ENCODE results near the gene LSM12. TPM values are rescaled to one million over a fixed set of nuclear protein-coding genes. Genes with fewer than 3 reads are reported as not detected.

Gene LSM12
- total RNA-seq, 4 donors from 2014 or later, result 27.3 to 44.3 (median 36.9) TPM

DNA sequence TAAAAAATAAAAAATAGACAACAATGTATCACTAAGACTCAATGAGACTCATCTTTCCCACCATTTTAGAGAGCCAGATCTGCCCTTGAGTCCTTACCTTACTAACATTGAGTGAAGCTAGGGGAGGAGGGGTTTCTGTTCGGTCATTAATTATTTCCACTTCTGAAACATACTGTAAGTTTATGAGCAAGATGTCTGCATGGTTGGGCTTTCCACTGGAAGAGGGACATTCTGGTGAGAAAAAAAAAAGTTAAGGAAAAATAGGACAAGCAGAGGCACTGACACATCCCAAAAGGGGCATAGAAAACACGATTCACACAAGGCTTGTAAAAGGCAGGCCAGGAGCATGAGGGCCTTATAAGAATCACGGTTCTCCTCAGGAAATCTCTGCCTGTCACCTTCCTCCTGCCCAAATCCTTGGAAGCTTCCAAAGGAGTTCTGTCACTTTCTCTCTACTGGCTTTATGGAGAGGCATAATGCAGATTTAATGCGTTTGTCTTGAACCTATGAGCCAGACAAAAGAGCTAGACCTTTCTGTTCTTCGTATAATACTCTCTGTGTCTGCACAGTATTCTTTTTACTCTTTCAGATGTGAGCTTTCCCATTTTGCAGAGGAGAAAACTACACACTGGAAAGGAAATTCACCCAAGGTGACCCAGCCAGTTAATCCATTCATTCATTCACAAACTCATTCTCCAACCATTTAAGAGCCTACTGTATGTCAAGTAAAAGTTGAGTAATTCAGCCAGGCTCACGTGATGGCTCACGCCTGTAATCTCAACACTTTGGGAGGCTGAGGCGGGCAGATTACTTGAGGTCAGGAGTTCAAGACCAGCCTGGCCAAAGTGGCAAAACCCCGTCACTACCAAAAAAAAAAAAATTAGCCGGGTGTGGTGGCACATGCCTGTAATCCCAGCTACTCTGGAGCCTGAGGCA is 2.5 kb downstream of the LSM12 start:
- WGBS, 2 donors, result 52 to 65% methylated on average over 9 of the region's 10 CpGs
- Histone ChIP-seq H3K9me3 (no peaks in the 10 kb centered on the region), H3K4me1 (peaks cover 6 to 41% (median 9%) of the 10 kb centered on the region in 3 donors), H3K36me3 (peaks cover 0 to 52% (median 10%) of the 10 kb centered on the region in 3 donors), H3K4me3 (no peak overlapping the region), H3K27me3 (no peaks in the 10 kb centered on the region), H3K27ac (no peak overlapping the region)
- intact Hi-C loops (cut with DNase I), result no loop called here
- no peak for DNase-seq
- TF ChIP-seq POLR2A (IDR thresholded peaks at IDR 0.05), result no peak
- TF ChIP-seq, protein P1, sequence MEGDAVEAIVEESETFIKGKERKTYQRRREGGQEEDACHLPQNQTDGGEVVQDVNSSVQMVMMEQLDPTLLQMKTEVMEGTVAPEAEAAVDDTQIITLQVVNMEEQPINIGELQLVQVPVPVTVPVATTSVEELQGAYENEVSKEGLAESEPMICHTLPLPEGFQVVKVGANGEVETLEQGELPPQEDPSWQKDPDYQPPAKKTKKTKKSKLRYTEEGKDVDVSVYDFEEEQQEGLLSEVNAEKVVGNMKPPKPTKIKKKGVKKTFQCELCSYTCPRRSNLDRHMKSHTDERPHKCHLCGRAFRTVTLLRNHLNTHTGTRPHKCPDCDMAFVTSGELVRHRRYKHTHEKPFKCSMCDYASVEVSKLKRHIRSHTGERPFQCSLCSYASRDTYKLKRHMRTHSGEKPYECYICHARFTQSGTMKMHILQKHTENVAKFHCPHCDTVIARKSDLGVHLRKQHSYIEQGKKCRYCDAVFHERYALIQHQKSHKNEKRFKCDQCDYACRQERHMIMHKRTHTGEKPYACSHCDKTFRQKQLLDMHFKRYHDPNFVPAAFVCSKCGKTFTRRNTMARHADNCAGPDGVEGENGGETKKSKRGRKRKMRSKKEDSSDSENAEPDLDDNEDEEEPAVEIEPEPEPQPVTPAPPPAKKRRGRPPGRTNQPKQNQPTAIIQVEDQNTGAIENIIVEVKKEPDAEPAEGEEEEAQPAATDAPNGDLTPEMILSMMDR (IDR thresholded peaks at IDR 0.05), result no peak

- Histone ChIP-seq H3K27me3 (no peaks in the 10 kb centered on the region), H3K4me1 (peaks cover 6 to 42% (median 9%) of the 10 kb centered on the region in 3 donors), H3K36me3 (peaks cover 0 to 63% (median 14%) of the 10 kb centered on the region in 3 donors), H3K4me3 (no peak overlapping the region), H3K27ac (no peak overlapping the region), H3K9me3 (no peaks in the 10 kb centered on the region)
- 90 to 92% methylated on average over 8 to 15 of the region's 15 CpGs for WGBS, 2 donors
- no peak for DNase-seq
- TF ChIP-seq, protein P1 (IDR thresholded peaks at IDR 0.05), result no peak
- no peak for TF ChIP-seq POLR2A (IDR thresholded peaks at IDR 0.05)
- intact Hi-C loops (cut with DNase I), result no loop called here
Observed at GRCh38 chr17:44062871-44063270, 3.6 kb downstream of the LSM12 start.

GRCh38 chr17:44061446-44061845 is 5.0 kb downstream of the LSM12 start:
- TF ChIP-seq, protein P1 (IDR thresholded peaks at IDR 0.05), result no peak
- TF ChIP-seq POLR2A (IDR thresholded peaks at IDR 0.05), result no peak
- Histone ChIP-seq H3K9me3 (no peaks in the 10 kb centered on the region), H3K4me3 (no peak overlapping the region), H3K27ac (no peak overlapping the region), H3K27me3 (no peaks in the 10 kb centered on the region), H3K4me1 (peaks cover 0 to 31% (median 4%) of the 10 kb centered on the region in 3 donors), H3K36me3 (peaks cover 0 to 77% (median 14%) of the 10 kb centered on the region in 3 donors)
- intact Hi-C loops (cut with DNase I), result no loop called here
- 80 to 100% methylated on average over 1 of the region's 1 CpG for WGBS, 2 donors
- no peak for DNase-seq

GRCh38 chr17:44059101-44059892 is 7.2 kb downstream of the LSM12 start:
- intact Hi-C loops (cut with DNase I), result no loop called here

More at GRCh38 chr17:44059101-44059892, 7.2 kb downstream of the LSM12 start:
- Histone ChIP-seq H3K27me3 (no peaks in the 10 kb centered on the region), H3K9me3 (no peaks in the 10 kb centered on the region), H3K27ac (no peak overlapping the region), H3K4me3 (no peak overlapping the region), H3K36me3 (peaks cover 0 to 97% (median 14%) of the 10 kb centered on the region in 3 donors), H3K4me1 (peaks cover 0 to 14% (median 0%) of the 10 kb centered on the region in 3 donors)
- 78 to 89% methylated on average over 13 to 14 of the region's 14 CpGs for WGBS, 2 donors
- TF ChIP-seq POLR2A (IDR thresholded peaks at IDR 0.05), result no peak
- TF ChIP-seq, protein P1 (IDR thresholded peaks at IDR 0.05), result no peak
- no peak for DNase-seq
